Mucosa of gallbladder (tissue), 1 donor: Measurements from ENCODE around the gene ZNF692. TPM values are rescaled to one million over a fixed set of nuclear protein-coding genes. Genes with fewer than 3 reads are reported as not detected.

ENCODE experiments used
- DNase-seq: peaks from one replicate; pipeline ENCODE4 v3.0.0-alpha.2; 2020; ENCODE audit warnings: low spot score
- total RNA-seq: library from RNA; stranded (reverse); gene quantifications from one replicate; pipeline ENCODE4 v1.2.1, GENCODE V29; 2021
- donor health status: DM: no; HTN: no; CAD: no.

ZNF692 gene
- total RNA-seq, 1 donor from 2014 or later, result 62.7 TPM

DNA sequence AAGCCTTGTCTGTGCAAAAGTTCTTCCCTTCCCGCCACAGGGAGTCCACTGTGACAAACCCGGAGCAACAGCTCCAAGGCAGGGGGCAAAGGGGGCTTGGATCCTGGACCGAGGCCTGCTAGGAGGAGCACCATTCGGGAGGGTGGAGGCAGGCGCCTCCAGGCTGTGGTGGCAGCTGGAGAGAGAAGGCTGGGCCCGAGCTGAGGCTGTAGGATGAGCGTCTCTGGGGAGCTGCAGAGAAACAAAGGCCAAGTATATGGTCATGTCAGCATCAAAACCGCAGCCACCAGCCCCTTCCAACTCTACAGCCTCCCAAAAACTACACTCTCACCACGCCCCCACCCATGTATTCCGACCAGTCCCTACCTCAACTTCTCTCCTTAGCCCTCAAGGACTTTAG is 33.7 kb downstream of the ZNF692 start:
- DNase-seq, result no peak

DNA sequence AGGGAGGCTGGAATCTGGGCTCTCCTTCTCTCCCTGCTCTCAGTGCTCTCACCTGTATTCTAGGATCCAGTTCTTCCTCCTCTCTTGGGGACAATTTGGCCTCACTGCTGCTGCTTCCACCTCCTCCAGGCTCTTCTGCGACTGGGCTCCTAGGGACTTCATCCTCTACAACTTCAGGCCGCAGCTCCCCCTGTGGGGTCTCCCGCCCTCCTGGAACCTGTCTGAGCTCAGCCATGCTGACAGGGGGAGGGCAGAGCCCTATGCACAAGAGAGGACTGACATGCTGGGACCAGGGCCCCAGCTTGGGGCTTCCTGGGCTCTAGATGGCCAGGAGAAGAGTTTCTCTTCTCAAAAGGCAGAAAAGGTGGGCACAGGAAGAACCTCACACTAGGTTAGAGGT is 34.2 kb downstream of the ZNF692 start:
- no peak for DNase-seq

DNA sequence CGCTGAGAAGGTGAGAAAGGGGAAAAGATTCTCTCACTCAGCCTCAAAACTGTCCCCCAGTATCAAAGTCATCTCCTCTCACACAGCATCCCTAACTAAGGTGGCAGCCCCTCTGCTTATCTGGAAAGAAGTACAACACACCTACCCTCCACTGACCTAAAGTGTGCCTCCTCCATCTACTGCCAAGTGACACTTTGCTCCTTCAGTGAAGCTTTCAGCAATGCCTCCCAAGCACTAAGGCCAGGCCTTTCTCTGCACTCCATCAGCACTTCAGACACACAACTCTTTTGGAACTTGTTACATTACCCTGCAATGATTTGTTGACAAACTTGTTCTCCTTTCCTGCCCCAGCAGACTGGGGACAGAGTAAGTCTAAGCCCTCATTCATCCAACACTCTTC is 34.6 kb downstream of the ZNF692 start:
- no peak for DNase-seq

DNA sequence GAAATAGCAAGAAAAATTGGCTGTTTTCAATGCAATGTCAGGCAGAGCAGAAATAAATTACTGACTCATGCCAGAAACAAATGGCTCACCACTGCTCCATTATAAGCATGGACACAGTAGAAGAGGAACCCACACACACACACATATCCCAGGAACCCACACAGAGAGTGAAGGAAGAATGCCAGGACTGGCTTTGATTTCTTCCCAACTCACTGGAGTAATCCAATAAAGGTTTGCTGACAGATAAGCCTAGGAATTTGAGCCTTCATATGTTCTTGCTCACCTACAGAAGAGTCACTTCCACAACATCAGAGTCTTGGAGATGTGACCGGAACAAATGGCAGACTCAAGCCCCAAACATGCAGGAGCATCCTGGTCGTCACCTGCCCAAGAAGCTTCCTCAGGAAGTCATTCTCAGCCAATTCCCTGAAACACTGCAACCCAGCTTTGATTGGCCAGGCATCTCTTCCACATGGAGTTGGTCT is 35.3 kb downstream of the ZNF692 start:
- no peak for DNase-seq

DNA sequence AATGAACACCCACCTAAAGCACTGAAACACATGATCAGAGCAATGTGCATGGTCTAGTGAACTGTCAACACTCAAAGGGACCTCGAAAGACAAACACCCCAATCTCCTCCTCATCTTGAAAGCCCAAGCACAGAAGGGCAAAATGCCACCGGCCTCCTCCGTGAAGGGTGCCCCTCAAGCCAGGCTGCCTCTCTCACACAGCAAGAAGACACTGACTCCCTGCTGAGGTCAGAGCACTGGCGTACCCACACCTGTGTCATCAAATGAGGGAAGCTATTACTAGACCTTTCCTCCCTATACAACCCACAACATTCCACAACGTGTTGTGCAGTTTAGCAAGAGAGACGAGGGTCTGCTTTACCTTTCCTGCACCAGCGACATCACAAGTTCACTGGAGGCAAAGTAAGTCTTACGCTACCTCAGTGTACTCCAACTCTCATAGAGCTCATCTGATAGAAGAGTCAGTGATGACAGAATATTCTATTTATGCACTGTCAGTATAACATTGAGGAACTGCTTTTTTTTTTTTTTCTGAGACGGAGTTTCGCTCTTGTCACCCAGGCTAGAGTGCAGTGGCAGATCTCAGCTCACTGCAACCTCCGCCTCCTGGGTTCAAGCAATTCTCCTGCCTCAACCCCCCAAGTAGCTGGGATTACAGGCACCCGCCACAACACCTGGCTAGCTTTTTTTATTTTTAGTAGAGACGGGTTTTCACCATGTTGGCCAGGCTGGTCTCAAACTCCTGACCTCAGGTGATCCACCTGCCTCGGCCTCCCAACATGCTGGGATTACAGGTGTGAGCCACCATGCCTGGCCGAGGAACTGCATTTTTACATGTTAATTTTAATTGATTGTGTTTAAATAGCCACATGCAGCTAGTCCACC is 36.5 kb downstream of the ZNF692 start:
- no peak for DNase-seq

DNA sequence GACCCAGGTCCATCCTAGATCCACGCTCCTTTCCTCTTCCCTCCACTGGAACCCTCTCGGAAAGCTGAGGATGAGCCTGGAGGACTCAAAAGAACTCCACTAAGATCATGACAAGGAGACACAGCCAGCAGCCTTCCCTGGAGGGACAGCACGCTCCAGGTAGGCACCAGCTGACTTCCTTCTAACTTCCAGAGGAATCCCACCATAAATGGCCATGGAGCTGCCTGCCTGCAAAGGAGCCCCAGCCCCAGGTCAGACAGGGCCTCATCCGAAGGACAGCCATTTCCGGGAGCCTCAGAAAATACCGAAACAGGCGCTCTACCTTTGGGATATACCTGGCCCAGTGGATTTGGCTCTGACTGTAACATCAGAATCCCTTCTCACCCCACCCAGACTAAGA is 37.2 kb downstream of the ZNF692 start:
- no peak for DNase-seq

DNA sequence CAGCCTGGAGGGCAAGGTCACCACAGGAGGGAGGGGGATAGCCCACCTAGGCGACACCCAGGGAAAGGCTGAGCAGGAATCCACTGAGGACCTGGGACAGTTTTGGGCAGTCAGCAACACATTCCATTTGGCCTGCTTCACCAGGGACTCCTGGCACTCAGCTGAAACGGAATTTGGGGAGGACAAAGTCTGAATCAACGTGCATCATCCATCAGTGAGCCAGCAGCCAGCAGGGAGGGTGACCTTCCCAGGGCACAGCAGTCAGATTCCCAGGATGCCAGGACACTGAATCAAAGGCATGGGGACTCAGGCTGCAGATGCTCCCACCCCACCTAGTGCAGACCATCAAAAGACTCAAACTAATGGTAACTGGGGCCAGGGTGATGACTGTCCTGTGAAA is 37.8 kb downstream of the ZNF692 start:
- no peak for DNase-seq

DNA sequence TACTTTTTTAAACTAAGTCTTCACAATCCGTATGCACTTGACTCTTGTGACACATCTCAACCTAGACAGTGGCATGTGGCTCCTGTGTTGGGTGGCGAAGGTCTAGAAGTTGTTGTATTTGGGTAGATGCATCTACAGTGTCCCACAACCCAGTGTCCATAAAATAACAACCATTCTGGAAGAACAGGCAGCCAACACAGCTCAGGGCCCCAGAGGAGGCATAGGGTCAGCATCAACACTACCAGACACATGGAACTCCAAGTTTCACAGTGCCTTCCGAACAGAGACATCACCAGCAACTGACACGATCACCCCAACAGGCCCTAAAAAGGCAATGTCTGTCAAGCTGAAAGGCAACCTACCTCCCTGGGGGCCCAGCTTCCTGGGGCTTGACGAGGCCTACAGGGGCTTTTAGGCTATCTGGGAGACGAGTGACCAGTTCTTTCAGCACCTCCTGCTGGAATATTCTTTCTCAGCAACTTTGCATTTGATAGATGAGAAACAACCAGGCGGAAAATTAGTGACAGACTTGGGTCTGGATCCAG is 38.8 kb downstream of the ZNF692 start:
- peak; percentile 7 for DNase-seq

DNA sequence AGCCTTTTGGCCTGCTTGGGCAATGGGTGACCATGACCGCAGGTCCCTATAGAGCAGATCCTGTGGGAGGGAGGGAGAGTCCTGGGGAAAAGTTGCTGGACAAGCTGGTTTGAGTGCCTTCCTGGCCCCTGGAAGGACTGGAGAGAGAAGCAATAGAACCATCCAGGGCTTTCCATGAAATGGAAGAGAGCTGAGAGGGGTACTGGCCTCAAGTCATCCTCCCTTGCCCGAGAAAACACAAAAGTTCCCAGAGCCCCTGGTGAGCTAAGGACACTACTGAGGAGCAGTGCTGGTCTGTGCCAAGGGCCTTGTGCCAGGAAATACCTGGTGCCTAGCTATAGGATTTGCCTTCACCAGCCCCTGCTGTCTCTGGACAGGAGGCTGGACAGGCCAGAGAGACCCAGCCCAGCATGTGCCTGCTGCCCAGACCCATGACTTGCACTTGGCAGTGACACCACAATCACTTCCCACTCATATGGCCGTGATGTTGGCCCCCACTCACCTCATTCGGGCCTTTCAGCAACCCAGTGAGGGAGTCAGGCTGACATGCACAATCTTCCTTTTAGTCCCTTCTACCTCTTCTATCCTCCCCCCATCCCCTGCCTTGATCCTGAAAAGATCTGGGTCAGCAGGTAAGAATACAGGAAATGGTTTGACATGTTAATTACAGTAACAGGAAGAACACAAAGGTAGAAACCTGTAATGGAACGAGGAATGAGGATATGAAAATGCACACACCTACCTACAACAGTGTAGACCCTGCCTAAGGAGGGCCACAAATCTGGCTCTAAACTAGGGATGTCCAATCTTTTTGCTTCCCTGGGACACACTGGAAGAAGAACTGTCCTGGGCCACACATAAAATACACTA is 40.1 kb downstream of the ZNF692 start:
- DNase-seq, result no peak

DNA sequence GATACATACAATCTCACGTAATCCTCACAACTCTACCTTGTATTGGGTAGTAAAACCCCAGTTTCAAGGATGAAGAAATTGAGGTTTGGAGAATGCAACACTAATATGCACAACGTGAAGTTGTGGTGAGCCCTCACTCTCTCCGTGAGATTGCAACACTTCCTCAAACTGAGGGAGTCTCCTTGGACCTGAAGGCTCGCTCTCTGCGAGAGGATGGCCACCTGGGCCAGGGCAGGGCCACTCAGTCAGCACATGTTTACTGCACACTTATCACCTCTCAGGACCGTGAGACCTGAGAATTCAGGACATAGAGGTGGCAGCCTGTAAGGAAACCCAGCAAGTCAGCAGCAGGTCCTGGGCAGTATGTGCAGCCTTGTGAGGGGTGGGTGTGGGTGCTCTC is 41.8 kb downstream of the ZNF692 start:
- no peak for DNase-seq

DNA sequence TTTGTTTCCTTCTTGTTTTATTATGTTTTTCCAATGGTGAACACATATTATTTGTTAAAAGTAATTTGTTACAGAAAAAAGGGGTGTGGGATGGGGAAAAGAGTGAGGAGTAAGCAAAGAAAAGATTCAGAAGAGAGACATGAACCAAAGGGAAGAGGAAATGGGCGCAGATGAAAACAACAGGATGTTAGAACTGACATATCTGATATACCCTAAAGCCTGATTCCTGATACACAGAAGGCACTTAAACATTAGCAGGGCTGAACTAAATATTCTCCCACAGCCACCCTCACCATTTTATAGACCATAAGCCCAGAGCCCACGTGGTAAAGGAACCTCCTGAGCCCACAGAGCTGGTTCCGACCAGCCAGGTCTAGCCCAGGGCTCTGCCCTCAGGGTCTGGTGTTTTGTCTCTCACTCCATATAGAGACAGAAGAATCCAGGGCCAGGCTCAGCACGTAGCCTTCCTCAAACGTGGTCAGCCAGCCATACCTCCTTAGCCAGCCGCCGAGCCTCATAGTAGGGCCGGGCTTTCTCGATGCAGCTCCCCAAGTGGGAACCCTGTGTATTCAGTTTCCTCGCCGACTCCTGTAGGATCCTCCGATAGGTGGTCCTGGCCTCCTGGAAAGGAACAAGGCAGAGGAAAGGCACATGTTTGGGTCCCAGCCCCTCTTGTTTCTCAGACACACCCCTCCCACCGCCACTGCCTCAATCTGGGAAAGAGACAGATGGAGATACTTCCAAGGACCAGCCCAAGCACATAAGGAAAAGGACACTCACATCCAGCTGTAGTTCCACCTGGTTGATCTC is 42.6 kb downstream of the ZNF692 start:
- DNase-seq, result no peak

DNA sequence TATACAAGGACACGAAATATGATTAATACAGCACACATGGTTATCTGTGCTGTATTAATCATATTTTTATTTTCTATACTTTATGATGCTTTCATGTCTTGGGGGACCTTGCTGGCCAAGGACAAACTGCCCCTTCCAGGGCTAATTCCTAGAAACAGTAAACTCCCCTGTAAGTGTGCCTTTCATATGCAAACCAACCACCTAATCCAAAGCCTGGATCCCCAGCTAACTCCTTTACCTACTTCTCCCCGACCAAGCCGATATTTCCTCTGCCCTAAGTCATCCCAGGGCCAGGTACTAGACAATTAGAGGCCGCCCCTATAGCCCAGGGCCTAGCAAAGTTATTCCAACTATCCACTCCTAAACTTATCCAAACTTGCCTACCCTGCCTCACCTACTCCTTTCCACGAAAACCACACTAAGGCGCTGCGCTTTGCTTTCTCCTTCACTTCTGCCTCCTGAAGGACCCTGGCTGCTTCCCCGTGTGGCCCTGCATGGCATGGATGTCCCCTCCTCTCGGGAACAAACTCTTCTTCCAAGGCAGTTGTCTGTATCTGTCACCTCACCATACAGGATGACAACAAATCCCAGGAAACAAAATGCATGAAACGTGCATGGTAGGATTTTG is 43.4 kb downstream of the ZNF692 start:
- no peak for DNase-seq

DNA sequence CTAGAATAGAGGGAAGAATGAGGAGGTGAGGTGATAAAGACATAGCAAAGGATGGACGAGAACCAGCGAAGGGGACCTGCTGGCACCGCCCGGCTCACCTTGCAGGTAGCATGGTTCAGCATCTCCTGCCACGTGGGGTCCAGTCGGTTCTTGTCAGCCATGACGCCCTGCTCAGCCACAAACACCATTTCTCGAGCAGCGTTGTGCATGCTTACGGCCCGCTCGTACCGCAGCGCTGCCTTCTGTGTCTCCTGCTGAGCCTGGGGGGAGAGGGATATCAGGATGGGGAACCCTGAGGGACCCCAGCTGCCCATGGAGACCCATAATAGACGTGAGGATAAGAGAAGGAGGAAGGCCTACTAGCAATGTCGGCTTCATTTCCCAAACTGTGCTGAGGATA is 44.5 kb downstream of the ZNF692 start:
- peak; percentile 4 for DNase-seq

DNA sequence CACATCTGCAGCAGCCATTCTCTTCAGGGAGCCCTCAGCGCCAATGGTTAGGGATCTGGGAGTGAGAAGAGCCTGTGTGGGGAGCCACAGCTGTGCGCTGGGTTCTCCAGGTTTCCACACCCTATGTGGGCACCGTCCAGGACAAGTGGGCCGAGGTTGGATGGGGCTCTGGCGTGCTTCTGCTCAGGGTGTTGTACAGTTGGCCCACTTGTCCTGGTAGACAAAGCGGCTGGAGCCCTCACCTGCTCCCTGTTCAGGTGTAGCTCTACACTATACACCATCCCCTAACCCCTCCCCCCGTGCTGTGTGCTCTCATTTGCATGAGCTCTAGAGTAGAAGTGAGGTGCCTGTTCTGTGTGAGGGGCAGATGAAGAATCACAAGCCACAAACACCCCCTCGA is 45.3 kb downstream of the ZNF692 start:
- DNase-seq, result no peak

DNA sequence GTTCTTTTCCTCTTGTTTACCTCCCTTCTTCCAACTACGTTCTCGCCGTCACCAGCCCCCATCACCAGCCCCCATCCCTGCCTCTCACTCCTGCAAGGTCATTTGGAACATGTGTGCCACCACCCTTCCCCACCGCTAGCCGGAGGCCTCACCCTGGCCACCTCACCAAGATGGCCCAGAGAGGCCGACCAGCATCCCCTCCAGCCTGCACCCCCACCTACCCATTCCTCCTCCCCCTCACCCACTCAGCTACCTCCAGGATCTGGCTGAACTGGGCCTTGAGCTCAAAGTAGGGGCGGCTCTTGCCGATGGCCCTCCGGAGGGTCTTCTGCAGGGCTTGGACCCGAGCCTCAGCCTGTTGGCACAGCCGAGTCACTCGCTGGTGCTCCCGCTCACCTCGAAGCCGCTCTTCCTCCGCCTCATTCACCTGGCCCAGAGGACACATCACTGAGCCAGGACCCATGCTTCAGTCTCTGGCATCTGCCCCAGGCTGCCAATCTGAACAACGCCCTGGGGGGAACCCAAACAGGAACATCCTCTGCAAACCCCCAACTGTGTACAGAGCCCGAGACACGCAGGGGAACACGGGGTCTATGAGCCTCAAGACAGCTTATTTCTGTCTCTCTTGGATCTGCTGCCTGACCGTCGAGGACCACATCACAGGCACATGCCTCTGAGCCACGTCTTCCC is 46.0 kb downstream of the ZNF692 start:
- DNase-seq, result no peak

DNA sequence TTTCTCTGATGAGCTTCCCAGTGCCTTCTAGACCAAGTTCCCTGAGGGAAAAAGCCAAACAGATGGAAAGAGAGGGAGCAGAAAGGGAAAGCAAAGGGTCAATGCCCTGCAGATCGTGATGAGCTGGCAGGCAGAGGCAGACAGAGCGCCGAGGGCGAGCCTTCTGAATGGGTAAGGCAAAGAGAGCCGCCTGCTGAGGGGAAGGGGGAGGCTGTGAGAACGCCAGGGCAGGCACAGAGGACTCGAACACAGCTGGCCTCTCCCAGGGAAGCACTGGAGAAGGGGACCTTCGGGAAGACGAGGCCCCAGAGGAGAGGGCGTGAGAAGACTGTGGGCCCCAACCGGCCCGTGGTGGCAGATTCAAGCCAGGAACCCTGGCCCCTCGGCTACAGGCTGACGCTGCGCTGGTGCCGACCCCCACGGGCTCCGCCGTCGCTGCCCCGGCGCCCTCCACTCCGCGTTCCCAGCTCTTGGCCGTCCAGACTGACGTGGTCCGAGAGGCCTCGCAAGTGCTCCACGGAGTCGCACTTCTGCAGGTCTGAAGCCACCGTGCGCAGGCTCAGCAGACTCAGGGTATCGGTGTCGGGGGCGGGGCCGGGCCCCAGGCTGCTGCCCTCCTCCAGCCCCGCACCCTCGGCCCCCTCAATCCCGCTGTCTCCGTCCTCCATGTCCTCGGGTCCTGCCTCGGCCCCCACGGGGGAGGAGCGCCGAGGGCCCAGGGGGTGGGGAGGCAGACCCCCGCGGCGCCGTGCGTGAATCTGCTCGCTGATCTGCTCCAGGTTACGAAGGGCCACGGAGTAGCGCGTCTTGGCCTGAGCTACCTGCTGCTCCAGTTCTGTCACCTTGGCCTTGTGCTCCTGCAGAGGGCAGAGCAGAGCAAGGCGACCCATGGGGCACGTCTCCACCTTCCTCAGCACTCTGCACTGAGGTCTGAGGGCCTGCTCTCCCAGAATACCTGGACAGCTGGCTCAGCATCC is 47.1 kb downstream of the ZNF692 start:
- DNase-seq, result no peak

DNA sequence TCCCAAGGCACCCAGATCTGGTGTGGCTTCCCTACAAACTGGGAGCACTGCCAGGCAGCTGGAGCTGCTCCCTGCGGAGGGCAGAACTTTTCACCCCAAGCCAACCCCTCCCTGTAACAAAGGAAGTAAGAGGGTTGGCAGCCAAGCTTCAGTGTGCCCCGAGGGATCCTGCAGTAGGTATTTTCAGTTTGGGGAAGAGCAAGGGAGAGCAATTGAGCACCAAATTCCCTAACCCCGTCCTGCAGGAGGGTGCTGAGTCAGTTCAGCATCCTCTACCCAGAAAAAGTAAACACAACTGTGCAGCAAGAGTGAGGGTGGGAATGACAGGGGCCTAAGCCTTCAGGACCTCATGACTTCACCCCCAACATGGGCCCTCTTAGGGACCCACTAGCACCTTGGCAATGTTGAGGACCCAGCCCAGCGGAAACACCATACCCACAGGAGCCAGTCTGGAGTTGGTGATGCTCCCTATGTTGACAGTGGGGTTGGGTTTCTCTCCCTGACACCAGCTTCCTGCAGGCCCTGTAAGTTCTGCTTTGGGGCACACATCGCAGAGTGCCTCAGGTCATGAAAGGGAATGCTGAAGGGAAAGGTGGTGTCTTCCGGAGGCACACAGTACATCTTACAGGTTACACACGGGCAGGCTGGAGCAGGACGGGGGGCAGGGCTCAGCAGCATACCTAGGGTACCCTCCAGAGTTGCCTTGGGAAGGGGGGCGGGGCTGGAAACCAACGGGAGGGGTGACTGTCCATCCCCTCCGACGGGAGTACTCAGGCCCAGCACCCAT is 48.0 kb downstream of the ZNF692 start:
- peak; percentile 74 for DNase-seq

DNA sequence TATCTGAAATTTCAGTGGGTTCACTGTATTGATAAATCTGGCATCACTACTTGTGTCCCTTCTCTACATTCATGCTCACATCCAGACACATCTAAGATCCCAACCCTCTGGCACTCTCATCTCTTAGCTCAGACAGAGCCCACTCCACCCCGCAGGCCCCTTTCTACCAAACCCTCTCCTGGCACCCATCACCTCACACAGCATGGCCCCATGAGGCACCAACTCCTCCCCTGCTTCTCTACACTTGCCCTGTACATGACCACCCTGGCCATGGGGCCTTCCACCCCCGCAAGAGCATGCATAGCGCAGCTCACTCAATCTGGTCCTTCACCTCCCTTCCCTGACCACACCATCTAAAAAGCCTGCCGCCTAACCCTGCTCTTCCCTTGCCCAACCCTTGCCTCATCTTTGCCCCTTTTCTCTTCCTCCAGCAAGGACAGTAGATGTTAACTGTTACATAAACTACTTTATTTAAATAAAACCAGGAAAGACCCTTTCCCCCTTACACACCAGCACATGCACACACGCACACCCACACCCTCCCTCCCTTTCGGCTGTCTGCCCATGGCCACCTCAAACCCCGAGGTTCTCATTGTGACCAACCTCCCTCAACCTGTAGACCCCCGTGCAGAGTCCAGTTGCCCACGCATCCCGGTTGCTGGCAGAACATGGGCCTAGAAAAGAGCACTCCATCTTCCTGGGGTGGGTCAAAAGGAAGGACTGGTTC is 48.7 kb downstream of the ZNF692 start:
- DNase-seq, result no peak
